Right atrium auricular region (tissue), 2 donors: Measurements from ENCODE around the gene KRTAP1-5. TPM values are rescaled to one million over a fixed set of nuclear protein-coding genes. Genes with fewer than 3 reads are reported as not detected.
"Not testable (repeated sequence)": the region's sequence is repeated elsewhere in the genome, so short reads cannot be mapped to it uniquely, and the experiment has no call there.

Source experiments
- DNase-seq: peaks from one replicate; pipeline ENCODE4 v3.0.0-alpha.2; 2019; ENCODE audit warnings: low spot score
- H3K27ac ChIP-seq, 2 donors: fragments of 200-600 bp; sonication (generic); 1 replicate in 1 of 2; 2 replicates in 1 of 2; pipeline ENCODE4 v1.5.1; 2016 to 2019
- H3K27me3 ChIP-seq, 2 donors: fragments of 200-600 bp; sonication (generic); one replicate each; pipeline versions ENCODE4 v1.5.1 to v1.6.0; 2017 to 2019
- H3K36me3 ChIP-seq: fragments of 200-600 bp; sonication (generic); one replicate; pipeline ENCODE4 v1.5.1; 2016
- H3K4me1 ChIP-seq, 2 donors: fragments of 200-600 bp; sonication (generic); one replicate each; pipeline versions ENCODE4 v1.5.1 to v1.6.0; 2017 to 2019
- H3K4me3 ChIP-seq, 2 donors: fragments of 200-600 bp; sonication (generic); 1 replicate in 1 of 2; 2 replicates in 1 of 2; pipeline ENCODE4 v1.5.1; 2017 to 2019; ENCODE audit warnings: mild to moderate bottlenecking in 1 of 2, moderate library complexity in 1 of 2
- H3K9me3 ChIP-seq, 2 donors: fragments of 200-600 bp; sonication (generic); one replicate each; pipeline ENCODE4 v1.5.1; 2019
- CTCF ChIP-seq, 2 donors: fragments of 200-600 bp; sonication (generic); IDR thresholded peaks; one replicate each; pipeline ENCODE4 v1.5.1; 2019; ENCODE audit warnings: antibody characterized with exemption in 2 of 2
- total RNA-seq, 2 donors: library from RNA; depleted of rRNA; stranded (reverse); fragments of >200 nt; gene quantifications; one replicate each; pipeline ENCODE4 v1.1.0, GENCODE V29; 2016

The KRTAP1-5 gene
- total RNA-seq, 2 donors from 2014 or later, result not detected

GRCh38 chr17:41037853-41038350 is 10.9 kb upstream of the KRTAP1-5 start:
- Histone ChIP-seq H3K4me3 (no peak overlapping the region), H3K36me3 (no peaks in the 10 kb centered on the region), H3K4me1 (no peaks in the 10 kb centered on the region), H3K9me3 (no peaks in the 10 kb centered on the region), H3K27ac (no peak overlapping the region), H3K27me3 (no peaks in the 10 kb centered on the region)
- no peak for DNase-seq
- TF ChIP-seq CTCF (IDR thresholded peaks at IDR 0.05), result no peak

GRCh38 chr17:41034346-41034935 is 7.4 kb upstream of the KRTAP1-5 start, which contains the start of gene KRTAP1-3:
Gene KRTAP1-3 (minus strand): TSS chr17:41034874. CDS start chr17:41034821, 53 bp downstream.
- not testable (repeated sequence) for H3K27me3 ChIP-seq, H3K4me3 ChIP-seq, DNase-seq, H3K27ac ChIP-seq, H3K9me3 ChIP-seq, H3K4me1 ChIP-seq, H3K36me3 ChIP-seq

- Histone ChIP-seq H3K9me3 (no peaks in the 10 kb centered on the region), H3K27ac (no peak within 1 kb of the TSS), H3K27me3 (no peaks in the 10 kb centered on the region), H3K4me1 (no peaks in the 10 kb centered on the region), H3K4me3 (no peak within 1 kb of the TSS), H3K36me3 (no peaks in the 10 kb centered on the region)
- DNase-seq, result no peak
- no peak for TF ChIP-seq CTCF (IDR thresholded peaks at IDR 0.05)
Observed at GRCh38 chr17:41029633-41030245, 2.7 kb upstream of the KRTAP1-5 start, which contains the start of gene KRTAP1-4. Gene KRTAP1-4 (minus strand): TSS chr17:41030195. CDS start chr17:41030078, 117 bp downstream.

GRCh38 chr17:41024697-41025096 is 2.3 kb downstream of the KRTAP1-5 start:
- Histone ChIP-seq H3K27ac (no peak overlapping the region), H3K4me1 (no peaks in the 10 kb centered on the region), H3K27me3 (no peaks in the 10 kb centered on the region), H3K36me3 (no peaks in the 10 kb centered on the region), H3K9me3 (no peaks in the 10 kb centered on the region), H3K4me3 (no peak overlapping the region)
- no peak for DNase-seq
- TF ChIP-seq CTCF (IDR thresholded peaks at IDR 0.05), result no peak

- Histone ChIP-seq H3K4me1 (no peaks in the 10 kb centered on the region), H3K4me3 (no peak overlapping the region), H3K27me3 (no peaks in the 10 kb centered on the region), H3K9me3 (no peaks in the 10 kb centered on the region), H3K36me3 (no peaks in the 10 kb centered on the region), H3K27ac (no peak overlapping the region)
- TF ChIP-seq CTCF (IDR thresholded peaks at IDR 0.05), result no peak
- DNase-seq, result no peak
Observed at GRCh38 chr17:41020336-41020735, 6.7 kb downstream of the KRTAP1-5 start.

GRCh38 chr17:41019415-41019814 is 7.6 kb downstream of the KRTAP1-5 start:
- H3K4me3 ChIP-seq, result no peak overlapping the region
- no peak for DNase-seq
- H3K4me1 ChIP-seq, result no peaks in the 10 kb centered on the region
- H3K9me3 ChIP-seq, result no peaks in the 10 kb centered on the region
- H3K27me3 ChIP-seq, result no peaks in the 10 kb centered on the region
- H3K36me3 ChIP-seq, result no peaks in the 10 kb centered on the region
- H3K27ac ChIP-seq, result no peak overlapping the region
- no peak for TF ChIP-seq CTCF (IDR thresholded peaks at IDR 0.05)
